ENCODE results near the gene GNAT2.

The GNAT2 gene

GRCh38 chr1:109605381-109605780 lies 14.0 kb downstream of the GNAT2 start:
- DNase-seq, result no peak

DNA sequence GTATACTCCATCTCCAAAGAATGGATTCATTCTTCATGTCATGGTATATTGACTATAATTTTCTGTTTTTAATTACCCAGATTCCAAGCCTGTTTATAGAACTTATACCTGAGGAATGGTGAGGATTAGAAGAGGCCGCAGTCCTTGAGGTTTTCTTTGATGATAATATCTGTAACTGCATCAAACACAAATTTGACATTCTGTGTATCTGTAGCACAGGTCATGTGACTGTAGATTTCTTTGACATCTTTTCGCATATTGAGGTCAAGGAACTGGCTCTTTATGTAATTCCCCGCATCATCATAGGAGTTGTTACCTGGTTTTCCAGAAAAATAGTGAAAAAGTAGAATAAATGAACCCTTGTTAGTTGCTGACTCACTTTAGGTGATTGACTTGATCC lies 16.2 kb downstream of the GNAT2 start:
- peak; percentile 31 for DNase-seq

DNA sequence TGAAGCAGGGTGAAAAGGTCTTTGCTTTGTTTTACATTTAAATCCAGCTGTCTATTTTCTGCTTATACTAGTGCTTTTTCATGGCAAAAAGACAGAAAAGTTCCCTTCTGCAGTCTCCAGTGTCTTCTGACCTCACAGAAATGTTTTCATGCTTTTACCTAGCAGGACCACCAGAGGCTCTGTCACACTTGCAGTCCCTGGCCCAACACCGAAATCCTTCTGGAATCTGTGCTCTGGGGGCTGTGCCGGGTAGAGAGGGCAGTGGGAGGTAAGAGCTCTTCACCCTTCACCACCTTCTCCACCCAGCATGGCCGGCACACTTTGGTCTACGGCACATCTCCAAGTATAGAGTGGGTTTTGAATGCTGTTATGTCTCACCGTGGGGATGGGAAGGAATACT lies 20.8 kb downstream of the GNAT2 start:
- DNase-seq, result no peak

DNA sequence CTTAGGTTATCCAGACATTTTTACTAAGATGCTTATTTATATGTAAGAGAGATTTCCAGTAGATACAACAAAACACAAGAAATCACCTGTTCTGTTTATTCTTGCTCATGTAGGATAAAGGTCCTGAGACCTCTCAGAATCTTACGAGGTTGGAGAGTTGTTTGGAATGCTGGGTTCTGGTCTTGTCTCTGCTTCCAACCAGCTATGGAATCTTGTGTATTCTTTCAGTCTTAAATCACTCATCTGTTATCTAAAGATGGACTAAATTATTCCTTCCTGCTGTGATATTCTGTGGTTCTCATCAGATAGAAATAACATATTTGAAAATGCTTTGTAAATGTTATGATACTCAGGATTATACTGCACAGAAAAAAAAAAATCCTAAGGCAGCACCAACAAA lies 21.3 kb downstream of the GNAT2 start:
- no peak for DNase-seq

DNA sequence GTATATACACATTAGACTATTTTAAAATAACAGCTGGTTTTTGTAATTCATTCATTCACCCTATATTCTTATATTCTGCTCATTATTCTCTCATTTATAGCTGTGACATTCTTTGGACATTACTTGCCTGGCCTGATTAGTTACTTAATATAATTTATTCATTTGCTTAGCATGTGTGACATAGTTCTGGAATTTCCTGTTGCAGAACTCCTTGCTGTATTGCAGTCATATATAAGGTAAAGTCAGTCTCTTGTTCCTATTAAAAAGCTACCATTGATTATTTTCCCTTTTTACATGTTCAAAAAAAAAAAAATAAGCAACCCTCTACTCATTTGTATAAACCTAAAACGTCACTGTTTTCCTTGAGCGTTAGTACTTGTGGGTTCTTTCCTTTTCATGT lies 23.9 kb downstream of the GNAT2 start:
- DNase-seq, result no peak

GRCh38 chr1:109592916-109593315 lies 26.5 kb downstream of the GNAT2 start:
- DNase-seq, result no peak

- no peak for DNase-seq
These were observed 29.7 kb downstream of the GNAT2 start for GRCh38 chr1:109589679-109590078.

- no peak for DNase-seq
These were observed 30.2 kb downstream of the GNAT2 start for GRCh38 chr1:109589177-109589576.

DNA sequence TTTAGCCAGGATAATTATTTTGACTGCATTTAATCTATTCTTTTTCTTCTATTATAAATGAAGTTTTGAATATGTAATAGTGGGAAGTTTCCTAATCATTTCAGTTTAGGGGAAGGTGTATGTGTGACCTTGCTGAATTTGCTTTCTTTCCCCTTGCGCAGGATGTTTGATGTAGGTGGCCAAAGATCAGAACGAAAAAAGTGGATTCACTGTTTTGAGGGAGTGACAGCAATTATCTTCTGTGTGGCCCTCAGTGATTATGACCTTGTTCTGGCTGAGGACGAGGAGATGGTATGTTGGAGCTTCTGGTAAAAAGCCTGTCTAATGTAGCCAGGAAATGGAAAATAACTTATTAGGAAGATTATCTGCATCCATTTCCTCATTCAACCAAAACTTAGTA lies 33.4 kb downstream of the GNAT2 start:
- DNase-seq, result no peak

DNA sequence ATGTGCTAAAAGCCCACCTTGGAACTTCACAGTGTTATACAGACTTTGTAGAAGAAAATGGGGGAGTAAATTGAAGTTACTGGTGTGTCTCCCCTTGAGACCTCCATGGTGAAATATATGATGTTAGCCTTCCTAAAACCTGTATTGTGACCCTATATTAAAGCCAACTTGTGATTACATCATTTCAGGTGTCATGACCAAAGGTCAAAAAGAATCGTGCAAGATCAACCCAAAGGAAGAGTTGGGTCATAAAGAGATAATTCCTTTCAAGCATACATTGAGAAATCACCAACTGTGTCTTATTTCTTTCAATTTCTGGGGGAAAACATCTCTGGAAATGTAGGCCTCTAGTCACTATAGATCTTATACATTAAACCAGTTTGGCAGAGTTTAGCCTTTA lies 34.6 kb downstream of the GNAT2 start:
- no peak for DNase-seq

DNA sequence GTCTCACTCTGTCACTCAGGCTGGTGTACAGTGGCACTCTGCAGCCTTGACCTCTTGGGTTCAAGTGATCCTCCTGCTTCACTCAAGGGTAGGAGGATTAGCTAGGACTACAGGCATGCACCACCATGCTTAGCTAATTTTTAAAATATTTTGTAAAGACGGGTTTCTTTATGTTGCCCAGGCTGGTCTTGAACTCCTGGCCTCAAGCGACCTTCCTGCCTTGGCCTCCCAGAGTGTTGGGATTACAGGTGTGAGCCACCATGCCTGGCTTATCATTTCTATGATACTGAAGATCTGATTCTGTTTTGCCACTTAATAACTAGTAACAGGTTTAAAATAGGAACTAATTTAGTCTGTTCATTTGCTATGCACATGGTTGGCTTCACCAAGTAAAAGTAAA lies 37.4 kb downstream of the GNAT2 start:
- no peak for DNase-seq

DNA sequence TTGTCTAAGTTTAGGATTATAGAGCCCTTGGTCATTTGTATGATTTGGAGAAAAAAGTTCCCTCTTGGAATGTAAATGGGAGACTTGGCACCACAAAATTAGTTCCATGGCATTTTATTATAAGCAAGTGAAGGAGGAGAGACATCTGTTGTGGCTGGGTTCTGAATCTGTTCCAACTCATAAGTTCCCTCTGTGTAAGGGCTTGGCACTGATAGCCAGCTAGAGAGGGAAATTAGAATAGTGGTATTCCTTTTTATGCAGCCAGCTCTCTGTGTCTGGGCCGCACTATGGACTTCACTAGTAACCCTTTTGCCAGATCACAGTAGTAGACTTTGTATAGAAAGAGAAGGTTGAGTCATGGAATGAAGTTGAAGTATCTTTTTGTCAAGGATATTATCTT lies 39.9 kb downstream of the GNAT2 start:
- no peak for DNase-seq

DNA sequence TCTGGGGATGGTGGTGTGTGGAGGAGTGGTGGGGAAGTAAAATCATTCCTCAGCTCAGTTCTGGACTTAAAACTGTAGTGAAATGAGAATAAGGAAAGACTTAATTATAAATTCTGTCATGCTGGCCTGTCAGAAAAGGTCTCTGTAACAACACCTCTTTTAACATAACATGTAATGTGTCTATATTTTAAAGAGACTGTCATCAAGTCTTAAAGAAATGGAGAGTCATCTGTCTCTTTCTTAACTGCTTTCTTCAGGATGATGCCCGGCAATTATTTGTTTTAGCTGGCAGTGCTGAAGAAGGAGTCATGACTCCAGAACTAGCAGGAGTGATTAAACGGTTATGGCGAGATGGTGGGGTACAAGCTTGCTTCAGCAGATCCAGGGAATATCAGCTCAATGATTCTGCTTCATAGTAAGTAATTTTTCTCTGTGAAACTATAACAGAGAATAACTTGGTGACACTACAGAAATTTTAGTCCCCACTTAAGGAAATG lies 40.4 kb downstream of the GNAT2 start:
- DNase-seq, result no peak

GRCh38 chr1:109573785-109574184 lies 45.6 kb downstream of the GNAT2 start:
- no peak for DNase-seq

DNA sequence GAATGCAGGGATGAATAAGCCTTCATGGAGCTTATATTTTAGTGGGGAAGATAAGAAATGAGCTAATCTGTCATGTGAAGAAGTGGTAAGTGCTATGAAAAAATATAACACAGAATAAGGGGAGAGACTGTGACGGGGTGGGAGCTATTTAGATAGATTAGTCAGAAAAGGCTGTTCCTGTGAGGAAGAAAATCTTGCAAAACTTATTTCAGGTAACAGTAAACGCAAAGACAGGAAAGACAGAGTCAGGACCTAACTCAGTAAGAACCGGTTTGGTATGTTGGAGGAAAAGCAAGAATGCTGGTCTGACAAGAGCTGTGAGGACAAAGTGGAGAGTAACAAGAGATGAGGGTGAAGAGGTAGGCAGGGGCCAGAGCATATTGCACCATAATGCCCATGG lies 49.0 kb downstream of the GNAT2 start:
- no peak for DNase-seq

DNA sequence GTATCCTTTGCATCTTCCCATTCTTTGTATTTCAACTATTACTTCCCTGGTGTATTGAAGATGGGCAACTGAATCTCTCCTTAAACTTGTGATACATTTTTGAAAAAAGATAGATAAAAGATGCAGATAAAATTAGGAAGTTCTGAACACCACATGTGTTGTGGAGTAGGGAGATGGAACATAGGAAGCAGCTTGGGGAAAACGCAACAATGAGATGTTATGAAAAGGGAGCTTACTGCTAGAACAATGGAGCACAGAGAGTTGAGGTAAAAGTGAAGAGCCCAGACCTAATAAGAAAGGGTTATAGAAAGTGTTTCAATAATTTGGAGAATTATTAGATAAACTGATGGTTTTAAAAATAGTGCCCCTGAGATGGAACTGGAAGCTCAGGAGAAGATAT lies 50.1 kb downstream of the GNAT2 start:
- DNase-seq, result no peak

- no peak for DNase-seq
These were observed 51.3 kb downstream of the GNAT2 start for GRCh38 chr1:109567877-109568672.

DNA sequence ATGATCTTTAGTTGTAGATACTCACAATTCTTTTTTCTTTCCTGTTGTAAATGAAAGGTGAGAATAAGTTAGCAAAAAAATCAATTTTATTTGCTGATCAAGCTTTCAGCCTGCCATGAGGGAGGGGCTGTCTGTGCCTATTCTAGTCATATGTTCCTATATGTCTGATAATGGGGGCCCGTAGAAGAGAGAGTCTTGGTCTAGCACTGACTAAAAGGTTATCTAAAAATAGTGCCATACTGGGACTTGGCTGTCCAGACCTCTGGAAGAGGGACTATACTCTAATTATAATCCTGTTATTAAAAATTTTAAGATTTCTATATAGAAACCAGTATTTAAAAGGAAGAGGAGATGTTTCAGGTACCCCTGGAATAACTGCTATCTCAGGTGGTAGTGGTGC lies 52.4 kb downstream of the GNAT2 start:
- DNase-seq, result no peak

GRCh38 chr1:109565241-109565640 lies 54.2 kb downstream of the GNAT2 start:
- DNase-seq, result no peak

DNA sequence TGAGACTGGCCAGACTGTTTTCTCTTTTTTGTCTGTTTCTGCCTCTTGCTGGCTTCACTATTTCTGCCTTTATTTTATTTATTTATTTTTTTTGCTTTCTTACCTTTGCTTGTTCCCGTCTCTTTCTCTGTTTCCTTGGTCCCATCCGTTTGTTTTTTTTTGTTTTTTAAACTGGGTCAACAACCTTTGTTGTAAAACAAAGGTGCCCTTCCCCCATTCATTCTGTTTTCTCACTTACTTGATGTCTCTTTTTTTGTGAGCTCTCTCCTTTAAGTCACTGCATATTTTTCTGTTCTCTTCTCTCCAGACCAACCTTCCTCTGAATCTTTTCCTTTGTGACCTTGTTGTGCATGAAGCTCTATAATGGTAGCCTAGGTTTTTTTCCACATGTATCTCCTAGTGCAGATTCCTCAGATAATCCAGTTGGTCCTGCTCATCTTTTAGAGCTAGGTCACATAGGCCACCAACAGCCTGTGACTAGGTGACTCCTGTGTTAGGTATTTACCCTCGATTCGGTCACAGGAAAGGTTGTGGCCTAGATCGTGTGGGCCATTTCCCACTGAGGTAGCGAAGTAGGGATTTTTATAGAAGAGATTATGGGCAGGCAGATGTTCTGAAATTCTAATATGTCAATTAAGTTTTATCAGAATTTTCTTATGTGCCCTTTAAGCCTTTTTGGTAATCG lies 55.1 kb downstream of the GNAT2 start:
- no peak for DNase-seq

- DNase-seq, result no peak
These were observed 59.4 kb downstream of the GNAT2 start for GRCh38 chr1:109559995-109560394.

DNA sequence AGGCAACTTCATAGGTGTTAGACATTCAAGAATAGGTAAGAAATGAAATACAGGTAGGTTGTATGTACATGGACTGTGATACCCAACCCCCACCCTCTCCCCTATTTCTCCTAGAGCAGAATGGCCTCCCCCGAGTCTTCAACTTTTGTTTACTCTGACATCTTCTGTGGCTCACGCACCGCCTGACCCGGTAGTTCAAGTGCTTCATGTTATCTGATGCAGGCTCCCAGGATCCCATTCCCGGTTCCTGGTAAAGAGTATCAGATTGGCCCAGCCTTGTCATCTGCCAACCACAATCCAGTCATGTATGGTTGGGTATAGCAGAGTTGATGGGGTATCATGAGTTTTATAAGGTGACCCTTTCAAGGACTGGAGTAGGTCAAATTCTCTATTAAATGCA lies 61.9 kb downstream of the GNAT2 start:
- DNase-seq, result no peak

- DNase-seq, result no peak
These were observed 62.9 kb downstream of the GNAT2 start for GRCh38 chr1:109556563-109556962.

Measured in CD4-positive, alpha-beta T cell treated with Interleukin-17A for 1 hour (primary cell).